ENCODE measurements around the gene PLXNA4.

DNA sequence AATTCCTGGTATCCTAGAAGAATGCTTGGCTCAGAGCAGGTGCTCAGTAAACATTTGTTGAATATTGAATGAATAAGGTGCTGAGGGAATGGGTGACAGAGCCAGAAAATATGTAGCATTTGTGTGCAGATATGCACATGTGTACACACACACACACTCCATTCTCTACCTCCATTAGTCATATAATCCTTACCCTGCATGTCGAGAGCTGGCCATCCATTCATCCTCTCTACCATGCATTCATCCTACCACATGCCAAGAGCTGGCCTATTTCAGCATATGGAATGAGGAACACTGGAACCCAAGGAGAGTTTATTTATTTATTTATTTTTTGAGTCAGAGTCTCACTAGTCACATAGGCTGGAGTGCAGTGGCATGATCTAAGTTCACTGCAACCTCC, 284.8 kb downstream of the PLXNA4 start:
- TF ChIP-seq, protein P1, sequence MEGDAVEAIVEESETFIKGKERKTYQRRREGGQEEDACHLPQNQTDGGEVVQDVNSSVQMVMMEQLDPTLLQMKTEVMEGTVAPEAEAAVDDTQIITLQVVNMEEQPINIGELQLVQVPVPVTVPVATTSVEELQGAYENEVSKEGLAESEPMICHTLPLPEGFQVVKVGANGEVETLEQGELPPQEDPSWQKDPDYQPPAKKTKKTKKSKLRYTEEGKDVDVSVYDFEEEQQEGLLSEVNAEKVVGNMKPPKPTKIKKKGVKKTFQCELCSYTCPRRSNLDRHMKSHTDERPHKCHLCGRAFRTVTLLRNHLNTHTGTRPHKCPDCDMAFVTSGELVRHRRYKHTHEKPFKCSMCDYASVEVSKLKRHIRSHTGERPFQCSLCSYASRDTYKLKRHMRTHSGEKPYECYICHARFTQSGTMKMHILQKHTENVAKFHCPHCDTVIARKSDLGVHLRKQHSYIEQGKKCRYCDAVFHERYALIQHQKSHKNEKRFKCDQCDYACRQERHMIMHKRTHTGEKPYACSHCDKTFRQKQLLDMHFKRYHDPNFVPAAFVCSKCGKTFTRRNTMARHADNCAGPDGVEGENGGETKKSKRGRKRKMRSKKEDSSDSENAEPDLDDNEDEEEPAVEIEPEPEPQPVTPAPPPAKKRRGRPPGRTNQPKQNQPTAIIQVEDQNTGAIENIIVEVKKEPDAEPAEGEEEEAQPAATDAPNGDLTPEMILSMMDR (IDR thresholded peaks at IDR 0.05), result no peak
- no peak for TF ChIP-seq EZH2 (IDR thresholded peaks at IDR 0.05; ENCODE audit: borderline replicate concordance, insufficient read depth, low read depth, low read length, poor library complexity, severe bottlenecking)

Measured in B cell (primary cell).